ENCODE data around the gene BUD13. TPM values are rescaled to one million over a fixed set of nuclear protein-coding genes. Genes with fewer than 3 reads are reported as not detected.
A peak's percentile ranks its signal among the peaks of the same experiment; 100 is the strongest.

BUD13 gene
- total and polyA plus RNA-seq, 2 of the 13 experiments (the other 11 are each of a cell fraction or from before 2014, with no cell fraction given) = 13.3 to 25.9 TPM

GRCh38 chr11:116772443-116773202, at the start of gene BUD13 (continued):
- peak; percentile 93; the same call in 1 of the 2 replicates for TF ChIP-seq SNAI1 (CRISPR knock-in tag; IDR thresholded peaks at IDR 0.05; ENCODE audit: borderline replicate concordance)
- peak; percentile 82 for TF ChIP-seq ZNF329 (CRISPR knock-in tag; IDR thresholded peaks at IDR 0.05; ENCODE audit: low read depth)
- TF ChIP-seq ZNF629 (CRISPR knock-in tag; conservative IDR thresholded peaks at IDR 0.05) = peak; percentile 44
- TF ChIP-seq CBX1 (IDR thresholded peaks at IDR 0.05; ENCODE audit: low read depth) = peak; percentile 85
- TF ChIP-seq ELF1 (CRISPR knock-in tag; IDR thresholded peaks at IDR 0.05) = peak; percentile 91
- TF ChIP-seq TEAD2 (CRISPR knock-in tag; IDR thresholded peaks at IDR 0.05) = peak; percentile 84; the same call in 1 of the 2 replicates
- 0 out of 2 replicates have a peak, but pooled peaks have one; percentile 52 for TF ChIP-seq TOE1 (CRISPR knock-in tag; IDR thresholded peaks at IDR 0.05)
- no peak for TF ChIP-seq ZNF567 (CRISPR knock-in tag; IDR thresholded peaks at IDR 0.05; ENCODE audit: borderline replicate concordance)
- no peak; the same call in 1 of the 2 replicates for TF ChIP-seq MTERF4 (CRISPR knock-in tag; IDR thresholded peaks at IDR 0.05)
- TF ChIP-seq BORCS8-MEF2B (CRISPR knock-in tag; IDR thresholded peaks at IDR 0.05) = peak; percentile 87
- no peak; the same call in 1 of the 2 replicates for TF ChIP-seq RBAK (CRISPR knock-in tag; IDR thresholded peaks at IDR 0.05)
- TF ChIP-seq, protein P1, sequence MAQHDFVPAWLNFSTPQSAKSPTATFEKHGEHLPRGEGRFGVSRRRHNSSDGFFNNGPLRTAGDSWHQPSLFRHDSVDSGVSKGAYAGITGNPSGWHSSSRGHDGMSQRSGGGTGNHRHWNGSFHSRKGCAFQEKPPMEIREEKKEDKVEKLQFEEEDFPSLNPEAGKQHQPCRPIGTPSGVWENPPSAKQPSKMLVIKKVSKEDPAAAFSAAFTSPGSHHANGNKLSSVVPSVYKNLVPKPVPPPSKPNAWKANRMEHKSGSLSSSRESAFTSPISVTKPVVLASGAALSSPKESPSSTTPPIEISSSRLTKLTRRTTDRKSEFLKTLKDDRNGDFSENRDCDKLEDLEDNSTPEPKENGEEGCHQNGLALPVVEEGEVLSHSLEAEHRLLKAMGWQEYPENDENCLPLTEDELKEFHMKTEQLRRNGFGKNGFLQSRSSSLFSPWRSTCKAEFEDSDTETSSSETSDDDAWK (CRISPR knock-in tag; IDR thresholded peaks at IDR 0.05) = no peak
- TF ChIP-seq, protein P2, sequence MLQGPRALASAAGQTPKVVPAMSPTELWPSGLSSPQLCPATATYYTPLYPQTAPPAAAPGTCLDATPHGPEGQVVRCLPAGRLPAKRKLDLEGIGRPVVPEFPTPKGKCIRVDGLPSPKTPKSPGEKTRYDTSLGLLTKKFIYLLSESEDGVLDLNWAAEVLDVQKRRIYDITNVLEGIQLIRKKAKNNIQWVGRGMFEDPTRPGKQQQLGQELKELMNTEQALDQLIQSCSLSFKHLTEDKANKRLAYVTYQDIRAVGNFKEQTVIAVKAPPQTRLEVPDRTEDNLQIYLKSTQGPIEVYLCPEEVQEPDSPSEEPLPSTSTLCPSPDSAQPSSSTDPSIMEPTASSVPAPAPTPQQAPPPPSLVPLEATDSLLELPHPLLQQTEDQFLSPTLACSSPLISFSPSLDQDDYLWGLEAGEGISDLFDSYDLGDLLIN (CRISPR knock-in tag; IDR thresholded peaks at IDR 0.05; ENCODE audit: borderline replicate concordance) = peak; percentile 96; the same call in 1 of the 2 replicates
- TF ChIP-seq ZKSCAN5 (CRISPR knock-in tag; IDR thresholded peaks at IDR 0.05) = no peak
- TF ChIP-seq ZBTB14 (CRISPR knock-in tag; IDR thresholded peaks at IDR 0.05) = 0 out of 2 replicates have a peak, but pooled peaks have one; percentile 62
- TF ChIP-seq ZNF460 (CRISPR knock-in tag; IDR thresholded peaks at IDR 0.05; ENCODE audit: borderline replicate concordance) = peak; percentile 11; the same call in 1 of the 2 replicates
- TF ChIP-seq ETV6 (CRISPR knock-in tag; conservative IDR thresholded peaks at IDR 0.05) = 0 out of 2 replicates have a peak, but pooled peaks have one; percentile 42
- peak; percentile 58 for TF ChIP-seq KDM3A (CRISPR knock-in tag; IDR thresholded peaks at IDR 0.05; ENCODE audit: low read depth)
- TF ChIP-seq, protein P3, sequence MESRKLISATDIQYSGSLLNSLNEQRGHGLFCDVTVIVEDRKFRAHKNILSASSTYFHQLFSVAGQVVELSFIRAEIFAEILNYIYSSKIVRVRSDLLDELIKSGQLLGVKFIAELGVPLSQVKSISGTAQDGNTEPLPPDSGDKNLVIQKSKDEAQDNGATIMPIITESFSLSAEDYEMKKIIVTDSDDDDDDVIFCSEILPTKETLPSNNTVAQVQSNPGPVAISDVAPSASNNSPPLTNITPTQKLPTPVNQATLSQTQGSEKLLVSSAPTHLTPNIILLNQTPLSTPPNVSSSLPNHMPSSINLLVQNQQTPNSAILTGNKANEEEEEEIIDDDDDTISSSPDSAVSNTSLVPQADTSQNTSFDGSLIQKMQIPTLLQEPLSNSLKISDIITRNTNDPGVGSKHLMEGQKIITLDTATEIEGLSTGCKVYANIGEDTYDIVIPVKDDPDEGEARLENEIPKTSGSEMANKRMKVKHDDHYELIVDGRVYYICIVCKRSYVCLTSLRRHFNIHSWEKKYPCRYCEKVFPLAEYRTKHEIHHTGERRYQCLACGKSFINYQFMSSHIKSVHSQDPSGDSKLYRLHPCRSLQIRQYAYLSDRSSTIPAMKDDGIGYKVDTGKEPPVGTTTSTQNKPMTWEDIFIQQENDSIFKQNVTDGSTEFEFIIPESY (CRISPR knock-in tag; IDR thresholded peaks at IDR 0.05) = no peak; the same call in 1 of the 2 replicates
- peak; percentile 82; the same call in 1 of the 2 replicates for TF ChIP-seq ZNF616 (CRISPR knock-in tag; IDR thresholded peaks at IDR 0.05; ENCODE audit: low read depth)
- peak; percentile 70 for TF ChIP-seq FOXA3 (CRISPR knock-in tag; IDR thresholded peaks at IDR 0.05)
- TF ChIP-seq NFYB (CRISPR knock-in tag; IDR thresholded peaks at IDR 0.05) = peak; percentile 40; the same call in 1 of the 2 replicates
- TF ChIP-seq PLRG1 (conservative IDR thresholded peaks at IDR 0.05) = no peak

Measured in HepG2 (cell line).